MM.1S (cell line): ENCODE data around the gene ANKMY2.

Experiments used
- CTCF ChIP-seq: fragments of 300-600 bp; sonication (generic); IDR thresholded peaks from 2 replicates; pipeline ENCODE4 v1.5.1; 2016; ENCODE audit warnings: antibody characterized with exemption, low read length, mixed read lengths
- EZH2 ChIP-seq: fragments of 300-600 bp; sonication (generic); optimal IDR thresholded peaks from 2 replicates; pipeline ENCODE3; 2017; ENCODE audit warnings: low read depth, mild to moderate bottlenecking, antibody characterized with exemption, low read length, mixed read lengths
- EZH2phosphoT487 ChIP-seq: fragments of 300-600 bp; sonication (generic); IDR thresholded peaks from 2 replicates; pipeline ENCODE4 v1.6.1; 2018; ENCODE audit warnings: antibody characterized with exemption, low read length

GRCh38 chr7:16651396-16652239 lies 6.1 kb upstream of the ANKMY2 start:
- no peak for TF ChIP-seq CTCF
- no peak for TF ChIP-seq EZH2
- no peak for TF ChIP-seq EZH2phosphoT487
